Kidney tubule cell (primary cell): ENCODE data around the gene FAM111A.

Experiments used
- DNase-seq: peaks from one replicate; pipeline ENCODE4 v3.0.0-alpha.2; 2018; ENCODE audit warnings: low spot score

The FAM111A gene

DNA sequence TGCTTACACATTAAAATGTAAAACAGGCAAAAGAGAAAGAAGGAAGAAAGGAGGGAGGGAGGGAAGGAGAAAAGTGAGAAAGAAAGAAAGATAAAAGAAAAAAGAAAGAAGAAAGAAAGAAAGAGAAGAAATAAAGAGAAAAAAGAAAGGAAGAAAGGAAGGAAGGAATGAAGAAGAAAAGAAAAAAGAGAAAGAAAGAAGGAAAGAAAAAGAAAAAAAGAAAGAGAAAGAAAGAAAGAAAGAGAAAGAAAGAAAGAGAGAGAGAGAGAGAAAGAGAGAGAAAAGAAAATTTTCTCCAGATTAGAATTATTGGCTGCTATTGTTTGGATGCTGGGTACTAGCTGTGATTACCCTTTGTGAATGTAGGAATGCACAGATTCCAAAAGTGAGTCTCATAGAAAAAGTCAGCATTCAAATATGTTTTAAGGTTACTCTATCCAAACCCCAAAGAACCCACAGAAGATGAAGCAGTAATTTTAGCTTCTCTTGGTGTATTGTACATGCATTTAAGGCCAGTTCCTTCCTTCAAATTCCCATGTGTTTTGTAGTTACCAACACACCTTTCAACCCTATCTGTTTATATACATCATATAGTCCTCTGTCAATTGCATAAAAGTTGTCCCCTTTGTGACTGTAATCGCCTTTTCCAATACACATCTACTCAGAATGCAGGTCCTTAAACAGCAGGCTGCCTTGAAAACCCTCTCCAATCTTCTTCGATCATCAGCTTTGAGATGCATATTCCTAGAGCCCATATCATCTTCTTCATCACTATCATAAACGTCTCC, 789 bp upstream of the FAM111A start:
- DNase-seq, result peak; percentile 40

- peak; percentile 5 for DNase-seq
Measured at GRCh38 chr11:59144096-59144495, 1.4 kb downstream of the FAM111A start.

DNA sequence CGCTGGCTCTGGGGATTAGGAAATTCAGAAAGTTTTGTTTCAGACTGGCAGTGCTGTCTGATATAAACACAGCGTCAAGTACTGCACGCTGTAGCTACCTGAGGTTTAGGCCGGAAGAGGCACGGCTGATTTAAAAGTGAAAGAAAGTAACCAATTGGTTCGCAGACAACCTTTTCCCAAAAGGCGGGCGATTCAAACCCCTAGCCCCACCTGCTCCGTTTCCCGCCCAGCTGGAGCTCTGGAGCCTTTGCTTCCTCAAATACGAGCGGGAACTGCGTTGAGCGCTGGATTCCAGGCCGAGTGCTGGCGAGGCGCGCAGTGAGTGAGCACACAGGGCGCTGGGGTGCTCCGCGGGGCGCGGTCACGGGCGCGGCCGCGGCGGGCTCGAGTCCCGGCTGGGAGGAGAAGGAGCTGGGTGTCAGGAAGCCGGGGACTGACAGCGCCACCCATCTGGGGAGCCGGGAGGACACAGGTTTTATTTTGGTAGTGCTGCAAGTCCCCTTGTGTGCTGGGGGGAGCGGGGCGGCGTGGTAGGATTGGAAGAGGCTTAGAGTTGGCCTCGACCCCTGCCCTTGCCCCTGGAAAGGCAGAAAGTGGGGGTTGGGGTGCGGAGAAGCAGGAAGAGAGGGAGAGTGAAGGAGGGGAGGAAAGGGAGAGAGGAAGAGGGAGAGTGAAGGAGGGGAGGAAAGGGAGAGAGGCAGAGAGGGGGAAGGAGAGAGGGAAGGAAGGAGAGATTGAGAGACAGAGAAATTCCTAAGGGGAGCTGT, 2.1 kb downstream of the FAM111A start:
- DNase-seq, result peak; percentile 92

DNA sequence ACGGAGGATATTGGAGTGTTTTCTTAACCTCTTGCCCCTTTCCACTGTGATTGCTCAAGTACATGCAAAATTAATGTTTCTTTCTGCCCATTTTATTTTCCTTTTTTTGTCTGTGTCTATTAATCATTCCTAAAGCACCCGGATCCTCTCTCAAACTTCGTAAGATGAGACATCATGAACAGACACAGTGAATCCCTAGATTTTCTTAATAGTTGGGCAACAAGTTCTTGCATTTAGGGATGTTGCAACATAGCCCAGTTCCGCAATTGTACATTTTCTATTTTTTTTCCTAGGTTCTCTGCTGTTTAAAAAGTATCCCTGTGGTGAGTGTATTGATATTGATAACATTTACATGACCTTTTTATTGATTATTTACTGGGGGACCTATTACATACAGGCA, 2.9 kb downstream of the FAM111A start:
- DNase-seq, result peak; percentile 3

DNA sequence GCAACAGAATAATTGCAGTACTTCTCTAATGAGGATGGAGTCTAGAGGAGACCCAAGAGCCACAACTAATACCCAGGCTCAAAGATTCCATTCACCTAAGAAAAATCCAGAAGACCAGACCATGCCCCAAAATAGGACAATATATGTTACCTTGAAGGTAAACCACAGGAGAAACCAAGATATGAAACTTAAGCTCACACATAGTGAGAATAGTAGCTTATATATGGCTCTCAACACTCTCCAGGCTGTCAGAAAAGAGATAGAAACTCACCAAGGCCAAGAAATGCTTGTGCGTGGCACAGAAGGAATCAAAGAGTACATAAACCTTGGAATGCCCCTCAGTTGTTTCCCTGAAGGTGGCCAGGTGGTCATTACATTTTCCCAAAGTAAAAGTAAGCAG, 9.1 kb downstream of the FAM111A start:
- no peak for DNase-seq

DNA sequence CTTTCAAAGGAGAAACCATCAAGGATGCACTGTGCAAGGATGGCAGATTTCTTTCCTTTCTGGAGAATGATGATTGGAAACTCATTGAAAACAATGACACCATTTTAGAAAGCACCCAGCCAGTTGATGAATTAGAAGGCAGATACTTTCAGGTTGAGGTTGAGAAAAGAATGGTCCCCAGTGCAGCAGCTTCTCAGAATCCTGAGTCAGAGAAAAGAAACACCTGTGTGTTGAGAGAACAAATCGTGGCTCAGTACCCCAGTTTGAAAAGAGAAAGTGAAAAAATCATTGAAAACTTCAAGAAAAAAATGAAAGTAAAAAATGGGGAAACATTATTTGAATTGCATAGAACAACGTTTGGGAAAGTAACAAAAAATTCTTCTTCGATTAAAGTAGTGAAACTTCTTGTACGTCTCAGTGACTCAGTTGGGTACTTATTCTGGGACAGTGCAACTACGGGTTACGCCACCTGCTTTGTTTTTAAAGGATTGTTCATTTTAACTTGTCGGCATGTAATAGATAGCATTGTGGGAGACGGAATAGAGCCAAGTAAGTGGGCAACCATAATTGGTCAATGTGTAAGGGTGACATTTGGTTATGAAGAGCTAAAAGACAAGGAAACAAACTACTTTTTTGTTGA, 9.8 kb downstream of the FAM111A start:
- DNase-seq, result no peak

- no peak for DNase-seq
Measured at GRCh38 chr11:59154610-59155009, 12.0 kb downstream of the FAM111A start.

DNA sequence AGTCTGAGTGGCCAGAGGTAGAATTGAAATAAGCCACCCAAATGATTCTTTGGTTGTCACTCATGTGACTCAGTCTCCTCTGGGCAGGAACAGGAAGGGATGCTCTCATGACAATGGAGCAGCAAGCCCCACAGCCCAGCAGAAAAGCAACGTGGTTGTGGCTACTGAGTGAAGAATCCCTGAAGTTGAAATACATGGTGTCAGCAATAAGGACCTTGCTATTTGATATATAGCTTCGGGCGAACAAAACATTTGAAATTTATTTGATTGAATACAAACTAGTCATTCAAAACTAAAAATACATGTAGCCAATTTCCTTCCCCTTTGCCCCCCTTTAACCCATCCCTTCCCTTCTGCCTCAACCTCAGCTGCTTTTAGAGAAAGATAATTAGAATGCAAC, 14.8 kb downstream of the FAM111A start:
- peak; percentile 4 for DNase-seq

DNA sequence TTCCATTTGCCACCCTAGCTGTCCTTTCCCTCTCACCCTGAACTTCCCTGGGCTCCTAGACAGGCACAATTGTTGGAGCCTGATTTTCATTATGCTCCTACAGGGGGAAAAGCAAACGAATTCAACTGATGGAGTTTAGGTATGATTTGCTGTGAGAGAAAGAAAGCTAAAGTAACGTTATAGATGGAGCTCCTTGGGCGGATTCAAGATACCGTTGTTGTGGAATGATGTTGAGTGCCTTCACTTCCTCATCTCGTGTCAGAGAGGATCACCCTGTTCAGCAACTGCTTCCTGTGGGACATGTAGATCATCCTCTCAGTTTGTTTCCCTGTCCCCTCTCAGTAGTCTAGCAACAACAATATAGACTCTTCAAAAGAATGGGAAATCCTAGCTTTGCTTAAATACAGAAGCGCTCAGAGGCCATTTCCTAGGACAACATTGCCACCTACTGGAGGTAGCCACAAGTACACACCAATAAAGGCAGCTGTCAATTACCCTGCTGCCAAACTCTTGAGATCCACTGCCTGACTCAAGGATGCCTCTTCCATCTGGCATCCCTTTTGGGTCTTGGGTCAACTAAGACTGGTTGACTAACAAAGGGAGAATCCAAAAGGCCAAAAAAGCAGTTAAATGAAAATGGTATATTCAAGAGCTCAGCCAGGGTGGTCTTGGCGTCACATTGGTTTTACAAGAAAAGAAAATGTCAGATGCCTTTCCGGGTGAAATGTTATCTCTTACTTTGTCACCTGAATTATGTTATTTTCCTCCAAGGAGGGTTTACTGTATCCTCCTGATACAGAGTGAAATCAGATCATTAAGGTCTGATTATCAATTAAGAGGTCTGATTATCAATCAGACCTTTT, 15.8 kb downstream of the FAM111A start:
- peak; percentile 78 for DNase-seq

GRCh38 chr11:59164028-59164427, 21.4 kb downstream of the FAM111A start:
- DNase-seq, result no peak

DNA sequence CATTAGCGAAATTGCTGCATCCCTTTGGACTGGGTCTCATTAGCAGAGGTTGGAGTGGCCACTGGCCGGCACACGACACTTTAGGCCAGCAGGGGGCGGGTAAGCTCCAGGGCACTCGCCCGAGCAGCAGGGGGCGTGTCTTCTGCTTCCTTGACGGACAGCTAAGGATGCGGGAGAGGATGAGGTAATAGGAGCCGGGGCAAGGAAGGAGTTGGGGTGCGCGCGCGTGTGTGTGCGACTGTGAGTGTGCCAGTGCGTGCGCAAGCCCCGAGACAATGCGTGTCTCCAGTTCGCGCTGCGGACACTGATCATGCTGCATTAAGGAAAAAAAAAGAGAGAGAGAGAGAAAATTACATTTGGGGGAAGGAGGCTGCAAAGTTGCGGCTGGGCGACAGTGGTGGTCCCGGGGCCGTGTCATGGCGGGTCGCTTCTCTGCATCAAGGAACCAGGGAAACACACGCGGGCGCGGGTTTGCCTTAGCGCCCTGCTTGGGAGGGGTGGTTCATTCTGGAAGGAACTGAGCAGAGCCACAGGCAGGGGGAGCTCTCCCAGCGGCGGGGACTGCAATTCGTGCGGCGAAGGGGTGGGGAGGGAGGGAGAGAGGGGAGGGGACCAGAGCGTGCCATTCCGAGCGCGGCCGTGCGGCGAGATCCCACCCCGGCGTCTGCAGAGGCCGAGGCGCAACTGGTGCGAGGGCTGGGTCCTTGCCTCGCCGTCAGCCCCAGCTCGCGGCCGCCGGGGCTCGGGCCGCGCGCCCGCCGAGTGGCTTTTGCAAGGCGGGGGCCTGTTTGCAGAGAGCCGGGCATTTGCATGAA, 29.1 kb downstream of the FAM111A start, which contains the start of gene DTX4:
Gene DTX4, plus strand, starts transcription at position 625 of the 815 bp plus-strand sequence. CDS start 464 bp downstream, outside the sequence.
- peak; percentile 90 for DNase-seq

GRCh38 chr11:59172345-59173079, 29.9 kb downstream of the FAM111A start:
- peak; percentile 37 for DNase-seq

DNA sequence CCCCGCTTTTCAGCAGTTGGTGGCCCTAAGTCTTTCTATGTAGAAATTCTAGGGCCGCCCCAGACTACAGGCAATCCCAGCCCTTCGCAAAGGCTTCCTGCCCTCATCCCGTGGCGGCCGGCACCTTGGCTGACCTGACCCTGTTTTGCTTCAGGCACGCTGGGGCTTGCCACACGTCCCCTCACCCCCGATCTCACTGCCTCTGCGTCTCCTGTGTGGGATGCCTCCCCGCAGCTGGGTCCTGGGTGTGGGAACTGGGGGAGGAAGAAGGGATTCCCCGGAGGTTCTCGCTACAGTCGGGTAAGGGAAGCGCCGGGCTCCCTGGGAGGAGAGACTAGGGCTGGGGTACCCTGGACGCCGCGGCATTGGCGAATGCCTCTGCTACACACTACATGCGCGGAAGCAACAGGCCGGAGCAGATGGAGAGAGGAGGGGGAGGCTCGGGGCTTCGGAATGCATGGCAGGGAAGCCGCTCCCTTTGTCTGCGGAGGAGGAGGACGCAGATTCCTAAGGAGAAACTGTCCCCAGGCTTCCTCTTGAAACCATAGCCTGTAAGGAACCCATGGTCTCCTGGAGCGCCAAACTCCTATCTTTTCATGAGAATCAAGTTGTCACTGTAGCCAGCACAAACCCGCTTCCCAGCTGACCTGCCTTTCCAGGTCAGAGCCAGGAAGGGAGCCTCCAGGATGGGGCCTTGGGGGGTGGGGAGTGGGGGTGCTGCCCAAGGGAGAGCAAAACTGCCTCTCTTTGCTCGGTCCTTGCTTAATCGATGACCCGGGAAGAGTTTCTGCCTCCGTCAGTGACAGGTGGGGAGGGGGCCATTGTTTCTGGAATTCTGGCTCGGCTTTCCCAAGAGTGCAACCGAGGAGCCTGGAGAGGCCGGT, 30.7 kb downstream of the FAM111A start:
- DNase-seq, result peak; percentile 56

- peak; percentile 83 for DNase-seq
Measured at GRCh38 chr11:59173964-59174663, 31.5 kb downstream of the FAM111A start.

GRCh38 chr11:59174664-59175033, 32.0 kb downstream of the FAM111A start:
- peak; percentile 89 for DNase-seq

DNA sequence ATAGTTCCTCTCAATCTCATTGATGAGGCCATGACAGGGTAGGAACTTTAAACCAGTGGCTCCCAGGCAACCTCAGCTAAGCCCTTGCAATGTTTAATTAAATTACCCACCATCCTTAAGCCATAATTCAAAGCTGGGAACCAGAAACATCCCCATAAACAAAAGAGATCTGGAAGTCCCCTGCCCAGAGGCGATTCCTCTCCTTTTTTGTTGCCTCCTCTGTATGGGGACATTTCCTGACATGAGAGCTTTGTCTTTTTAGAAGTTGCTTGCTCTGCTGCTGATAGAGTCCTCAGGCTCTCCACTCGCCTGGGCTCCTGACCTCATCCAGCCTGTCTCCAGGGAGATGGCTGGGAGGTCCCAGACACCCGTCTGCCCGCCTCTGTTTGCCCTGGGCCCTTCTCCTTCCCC, 32.4 kb downstream of the FAM111A start:
- peak; percentile 40 for DNase-seq

DNA sequence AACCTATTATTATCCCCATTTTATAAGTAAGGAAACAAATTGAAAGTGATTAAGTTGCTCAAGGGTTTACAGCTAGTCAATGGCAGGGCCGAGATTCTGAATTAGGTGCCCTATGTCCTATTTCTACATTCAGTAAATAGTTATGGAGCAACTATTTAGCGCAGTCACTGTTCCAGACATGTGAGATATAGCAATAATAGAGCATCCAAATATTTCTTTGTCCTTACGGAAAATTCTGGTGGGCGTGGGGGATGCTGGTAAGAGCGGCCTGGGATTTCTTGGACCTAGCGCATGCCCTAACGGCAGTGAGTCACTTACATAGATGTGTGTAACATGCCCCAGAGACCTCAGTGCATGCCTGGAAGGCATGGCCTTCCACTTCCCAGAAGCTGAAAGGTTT, 33.7 kb downstream of the FAM111A start:
- DNase-seq, result no peak

DNA sequence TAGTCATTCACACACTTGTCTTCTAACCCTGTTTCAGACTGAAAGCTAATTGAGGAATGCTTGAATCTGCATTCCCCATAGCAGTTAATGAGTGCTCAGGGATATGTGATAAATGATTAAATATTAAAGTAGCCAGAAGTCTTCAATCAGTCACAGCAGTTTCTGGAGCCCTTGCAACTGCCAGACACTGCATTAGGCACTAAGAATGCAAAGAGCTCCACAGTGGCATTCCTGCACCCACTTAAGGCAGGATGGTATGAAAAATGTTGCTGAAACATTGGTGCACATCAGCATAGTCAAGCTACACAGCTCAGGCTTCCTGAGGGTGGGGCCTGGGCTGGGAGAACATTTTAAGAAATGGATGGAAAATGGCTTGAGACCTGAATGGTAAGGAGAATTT, 35.7 kb downstream of the FAM111A start:
- peak; percentile 42 for DNase-seq

GRCh38 chr11:59179121-59179520, 36.5 kb downstream of the FAM111A start:
- DNase-seq, result no peak
